Measurements from ENCODE around the gene WASHC4. TPM values are rescaled to one million over a fixed set of nuclear protein-coding genes. Genes with fewer than 3 reads are reported as not detected.

WASHC4 gene
- total and polyA plus RNA-seq, 9 donors = 23.5 to 43.5 (median 29.1) TPM

GRCh38 chr12:105204127-105204526 is 96.6 kb downstream of the WASHC4 start:
- WGBS (ENCODE audit: insufficient coverage) = 100% methylated on average over 1 of the region's 8 CpGs
- no peaks in the 10 kb centered on the region for H3K27me3 ChIP-seq (ENCODE audit: control insufficient read depth, insufficient read depth, low read length)
- H3K4me1 ChIP-seq (ENCODE audit: control insufficient read depth, insufficient read depth, low read length) = no peaks in the 10 kb centered on the region
- peaks cover 65% of the 10 kb centered on the region for H3K36me3 ChIP-seq (ENCODE audit: control insufficient read depth, insufficient read depth, low read length)
- no peak overlapping the region for H3K27ac ChIP-seq (ENCODE audit: low read length)
- no peak overlapping the region for H3K4me3 ChIP-seq (ENCODE audit: low read length)
- no peak for DNase-seq
- no peaks in the 10 kb centered on the region for H3K9me3 ChIP-seq (replicated peaks; ENCODE audit: control insufficient read depth, low read depth, low read length)

DNA sequence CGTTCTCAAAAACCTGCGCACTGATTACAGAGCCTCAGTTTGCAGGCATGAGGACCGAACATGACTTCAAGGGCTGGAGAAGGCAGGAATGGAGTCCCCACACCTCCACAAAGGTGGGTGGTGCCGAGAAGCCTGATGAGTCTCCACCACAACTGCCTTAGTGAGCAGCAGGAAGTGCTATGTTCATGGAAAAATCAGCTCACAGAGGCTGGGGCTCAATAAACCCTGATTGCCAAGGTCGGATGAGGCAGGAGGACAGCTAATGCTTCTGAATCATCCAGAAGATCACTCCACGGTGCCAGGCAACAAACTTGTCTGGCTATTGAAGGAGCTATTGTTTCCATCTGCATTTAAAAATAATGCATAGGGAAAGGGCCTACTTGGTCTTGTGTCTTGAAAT is 97.4 kb downstream of the WASHC4 start:
- Histone ChIP-seq H3K4me1 (ENCODE audit: control insufficient read depth, insufficient read depth, low read length) (no peaks in the 10 kb centered on the region), H3K36me3 (ENCODE audit: control insufficient read depth, insufficient read depth, low read length) (peaks cover 60% of the 10 kb centered on the region), H3K27ac (ENCODE audit: low read length) (no peak overlapping the region), H3K27me3 (ENCODE audit: control insufficient read depth, insufficient read depth, low read length) (no peaks in the 10 kb centered on the region), H3K9me3 (replicated peaks; ENCODE audit: control insufficient read depth, low read depth, low read length) (no peaks in the 10 kb centered on the region), H3K4me3 (ENCODE audit: low read length) (no peak overlapping the region)
- 81% methylated on average over 4 of the region's 6 CpGs for WGBS (ENCODE audit: insufficient coverage)
- no peak for DNase-seq

- Histone ChIP-seq H3K4me3 (ENCODE audit: low read length) (no peak overlapping the region), H3K9me3 (replicated peaks; ENCODE audit: control insufficient read depth, low read depth, low read length) (no peaks in the 10 kb centered on the region), H3K36me3 (ENCODE audit: control insufficient read depth, insufficient read depth, low read length) (peaks cover 57% of the 10 kb centered on the region), H3K27me3 (ENCODE audit: control insufficient read depth, insufficient read depth, low read length) (no peaks in the 10 kb centered on the region), H3K27ac (ENCODE audit: low read length) (no peak overlapping the region), H3K4me1 (ENCODE audit: control insufficient read depth, insufficient read depth, low read length) (no peaks in the 10 kb centered on the region)
- 89% methylated on average over 5 of the region's 10 CpGs for WGBS (ENCODE audit: insufficient coverage)
- no peak for DNase-seq
Measured at GRCh38 chr12:105205322-105206048, 98.0 kb downstream of the WASHC4 start.

- H3K9me3 ChIP-seq (replicated peaks; ENCODE audit: control insufficient read depth, low read depth, low read length) = no peaks in the 10 kb centered on the region
- DNase-seq = peak; percentile 73
- H3K36me3 ChIP-seq (ENCODE audit: control insufficient read depth, insufficient read depth, low read length) = peaks cover 59% of the 10 kb centered on the region
- H3K4me3 ChIP-seq (ENCODE audit: low read length) = no peak overlapping the region
- H3K4me1 ChIP-seq (ENCODE audit: control insufficient read depth, insufficient read depth, low read length) = no peaks in the 10 kb centered on the region
- WGBS (ENCODE audit: insufficient coverage) = 92% methylated on average over 10 of the region's 16 CpGs
- no peaks in the 10 kb centered on the region for H3K27me3 ChIP-seq (ENCODE audit: control insufficient read depth, insufficient read depth, low read length)
- no peak overlapping the region for H3K27ac ChIP-seq (ENCODE audit: low read length)
Measured at GRCh38 chr12:105206686-105207374, 99.3 kb downstream of the WASHC4 start.

GRCh38 chr12:105209091-105209490 is 101.6 kb downstream of the WASHC4 start:
- Histone ChIP-seq H3K4me1 (ENCODE audit: control insufficient read depth, insufficient read depth, low read length) (no peaks in the 10 kb centered on the region), H3K36me3 (ENCODE audit: control insufficient read depth, insufficient read depth, low read length) (peaks cover 47% of the 10 kb centered on the region), H3K27me3 (ENCODE audit: control insufficient read depth, insufficient read depth, low read length) (no peaks in the 10 kb centered on the region), H3K27ac (ENCODE audit: low read length) (no peak overlapping the region), H3K4me3 (ENCODE audit: low read length) (no peak overlapping the region), H3K9me3 (replicated peaks; ENCODE audit: control insufficient read depth, low read depth, low read length) (no peaks in the 10 kb centered on the region)
- WGBS (ENCODE audit: insufficient coverage) = 100% methylated on average over 1 of the region's 3 CpGs
- DNase-seq = no peak

GRCh38 chr12:105212438-105212837 is 104.9 kb downstream of the WASHC4 start:
- 94% methylated on average over 3 of the region's 6 CpGs for WGBS (ENCODE audit: insufficient coverage)
- Histone ChIP-seq H3K4me1 (ENCODE audit: control insufficient read depth, insufficient read depth, low read length) (no peaks in the 10 kb centered on the region), H3K27me3 (ENCODE audit: control insufficient read depth, insufficient read depth, low read length) (no peaks in the 10 kb centered on the region), H3K36me3 (ENCODE audit: control insufficient read depth, insufficient read depth, low read length) (peaks cover 34% of the 10 kb centered on the region), H3K9me3 (replicated peaks; ENCODE audit: control insufficient read depth, low read depth, low read length) (no peaks in the 10 kb centered on the region), H3K27ac (ENCODE audit: low read length) (no peak overlapping the region), H3K4me3 (ENCODE audit: low read length) (no peak overlapping the region)
- DNase-seq = no peak

GRCh38 chr12:105214148-105214547 is 106.6 kb downstream of the WASHC4 start:
- H3K9me3 ChIP-seq (replicated peaks; ENCODE audit: control insufficient read depth, low read depth, low read length) = no peaks in the 10 kb centered on the region
- peaks cover 2% of the 10 kb centered on the region for H3K4me1 ChIP-seq (ENCODE audit: control insufficient read depth, insufficient read depth, low read length)
- H3K27me3 ChIP-seq (ENCODE audit: control insufficient read depth, insufficient read depth, low read length) = no peaks in the 10 kb centered on the region
- 93% methylated on average over 3 of the region's 6 CpGs for WGBS (ENCODE audit: insufficient coverage)
- peaks cover 32% of the 10 kb centered on the region for H3K36me3 ChIP-seq (ENCODE audit: control insufficient read depth, insufficient read depth, low read length)
- no peak for DNase-seq
- H3K27ac ChIP-seq (ENCODE audit: low read length) = no peak overlapping the region
- H3K4me3 ChIP-seq (ENCODE audit: low read length) = no peak overlapping the region

DNA sequence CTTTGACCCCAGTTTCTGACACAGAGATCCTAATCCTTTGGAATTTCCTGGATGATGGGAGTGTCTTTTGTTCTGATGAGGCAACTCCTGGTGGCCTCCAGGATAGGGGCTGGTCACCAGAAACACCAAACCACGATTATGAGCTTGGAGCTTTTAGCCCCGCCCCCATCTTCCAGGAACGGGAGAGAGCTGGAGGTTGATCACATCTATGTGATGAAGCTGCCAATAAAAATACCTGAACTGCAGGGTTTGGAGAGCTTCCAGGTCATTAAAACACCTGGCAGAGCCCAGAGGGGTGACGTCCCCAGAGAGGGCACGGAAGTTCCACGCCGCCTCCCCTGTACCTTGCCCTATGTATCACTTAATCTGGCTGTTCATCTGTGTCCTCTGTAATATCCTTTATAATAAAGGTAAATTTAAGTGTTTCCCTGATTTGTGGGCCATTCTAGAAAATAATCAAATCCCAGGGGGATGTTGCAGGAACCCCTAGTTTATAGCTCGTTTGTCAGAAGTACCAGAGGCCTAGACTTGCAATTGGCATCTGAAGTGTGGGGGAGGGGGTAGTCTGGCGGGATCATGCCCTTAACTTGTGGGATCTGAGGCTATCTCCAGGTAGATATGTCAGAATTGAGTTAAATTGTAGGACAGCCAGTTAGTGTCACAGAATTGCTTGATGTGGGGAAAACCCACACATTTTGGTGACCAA is 107.3 kb downstream of the WASHC4 start:
- peaks cover 32% of the 10 kb centered on the region for H3K36me3 ChIP-seq (ENCODE audit: control insufficient read depth, insufficient read depth, low read length)
- no peak overlapping the region for H3K27ac ChIP-seq (ENCODE audit: low read length)
- H3K4me3 ChIP-seq (ENCODE audit: low read length) = no peak overlapping the region
- 62% methylated on average over 5 of the region's 9 CpGs for WGBS (ENCODE audit: insufficient coverage)
- H3K4me1 ChIP-seq (ENCODE audit: control insufficient read depth, insufficient read depth, low read length) = peaks cover 2% of the 10 kb centered on the region
- H3K27me3 ChIP-seq (ENCODE audit: control insufficient read depth, insufficient read depth, low read length) = no peaks in the 10 kb centered on the region
- no peak for DNase-seq
- H3K9me3 ChIP-seq (replicated peaks; ENCODE audit: control insufficient read depth, low read depth, low read length) = no peaks in the 10 kb centered on the region

DNA sequence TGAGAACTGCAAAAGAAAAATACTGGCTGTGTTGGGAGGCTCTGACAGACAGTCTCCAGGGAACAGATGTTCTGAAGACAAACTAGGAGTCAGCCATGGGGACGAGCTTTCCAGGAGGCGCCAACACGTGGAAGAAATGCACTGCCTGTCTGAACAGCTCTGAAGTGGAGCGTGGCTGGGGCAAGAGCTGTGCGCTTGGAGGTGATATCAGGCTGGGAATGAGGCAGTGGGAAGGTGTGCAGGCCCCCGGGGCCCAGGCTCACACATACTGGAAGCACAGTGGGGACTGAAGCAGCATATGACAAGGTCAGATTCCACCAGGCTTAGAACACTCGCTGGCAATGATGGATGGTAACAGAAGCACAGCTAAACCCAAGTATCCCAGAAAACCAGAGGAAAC is 110.9 kb downstream of the WASHC4 start:
- peaks cover 43% of the 10 kb centered on the region for H3K36me3 ChIP-seq (ENCODE audit: control insufficient read depth, insufficient read depth, low read length)
- H3K9me3 ChIP-seq (replicated peaks; ENCODE audit: control insufficient read depth, low read depth, low read length) = no peaks in the 10 kb centered on the region
- peak; percentile 15 for DNase-seq
- H3K4me3 ChIP-seq (ENCODE audit: low read length) = no peak overlapping the region
- WGBS (ENCODE audit: insufficient coverage) = 68% methylated on average over 7 of the region's 7 CpGs
- H3K27me3 ChIP-seq (ENCODE audit: control insufficient read depth, insufficient read depth, low read length) = no peaks in the 10 kb centered on the region
- H3K4me1 ChIP-seq (ENCODE audit: control insufficient read depth, insufficient read depth, low read length) = peaks cover 2% of the 10 kb centered on the region
- H3K27ac ChIP-seq (ENCODE audit: low read length) = no peak overlapping the region
